Esophagus squamous epithelium (tissue), 5 donors: ENCODE results near the gene ANGEL2. TPM values are rescaled to one million over a fixed set of nuclear protein-coding genes. Genes with fewer than 3 reads are reported as not detected.

Experiments
- DNase-seq: peaks from one replicate; lab custom pipeline; 2025; lab: John Stamatoyannopoulos, UW
- H3K27ac ChIP-seq, 4 donors: fragments of 200-600 bp; sonication (generic); one replicate each; pipeline ENCODE4 v1.5.1; 2016 to 2019; ENCODE audit warnings: mild to moderate bottlenecking in 1 of 4
- H3K27me3 ChIP-seq, 4 donors: fragments of 200-600 bp; sonication (generic); 1 replicate in 3 of 4; 2 replicates in 1 of 4; pipeline versions ENCODE4 v1.5.1 to v1.6.0; 2017 to 2021; ENCODE audit warnings: antibody characterized with exemption in 1 of 4
- H3K36me3 ChIP-seq, 3 donors: fragments of 200-600 bp; sonication (generic); one replicate each; pipeline ENCODE4 v1.5.1; 2016 to 2019
- H3K4me1 ChIP-seq, 3 donors: fragments of 200-600 bp; sonication (generic); one replicate each; pipeline ENCODE4 v1.5.1; 2017 to 2019
- H3K4me3 ChIP-seq, 4 donors: fragments of 200-600 bp; sonication (generic); 1 replicate in 3 of 4; 2 replicates in 1 of 4; pipeline ENCODE4 v1.5.1; 2016 to 2019; ENCODE audit warnings: mild to moderate bottlenecking in 2 of 4, moderate library complexity in 1 of 4
- H3K9me3 ChIP-seq, 3 donors: fragments of 200-600 bp; sonication (generic); one replicate each; pipeline ENCODE4 v1.5.1; 2016 to 2019
- CTCF ChIP-seq, 6 experiments: fragments of 450-650 bp in 4 of 6; fragments of 200-600 bp in 2 of 6; sonication (generic) in 2 of 6; IDR thresholded peaks; one replicate each; pipeline ENCODE4 v1.5.1; 2016 to 2019; ENCODE audit warnings: antibody characterized with exemption in 6 of 6, mild to moderate bottlenecking in 4 of 6, moderate library complexity in 4 of 6
- POLR2A ChIP-seq, 4 donors: fragments of 450-650 bp; IDR thresholded peaks; one replicate each; pipeline ENCODE4 v1.6.1; 2017; ENCODE audit warnings: antibody characterized with exemption in 4 of 4, mild to moderate bottlenecking in 4 of 4, moderate library complexity in 3 of 4
- WGBS, 2 donors: methylation state at CpG; one replicate each; pipeline ENCODE4 v1.1.5; 2018; 5-methylcytosine and 5-hydroxymethylcytosine counted together
- intact Hi-C: fragments of 100-400 bp; cut with DNase I; formaldehyde crosslinking; loops from one replicate; pipeline ENCODE4 v1.15.0; 2022
- total RNA-seq, 4 donors: library from RNA; depleted of rRNA; stranded (reverse); fragments of >200 nt; gene quantifications; one replicate each; pipeline ENCODE4 v1.1.0, GENCODE V29; 2016
- donor health status: DM: yes; HTN: yes; CAD: no.

Gene ANGEL2
- total RNA-seq, 4 donors from 2014 or later, result 15.8 to 48.3 (median 31.3) TPM

- no peak for TF ChIP-seq CTCF (IDR thresholded peaks at IDR 0.05)
- no peak for TF ChIP-seq POLR2A (IDR thresholded peaks at IDR 0.05)
- WGBS, 2 donors, result 83 to 86% methylated on average over 1 to 3 of the region's 3 CpGs
- H3K27me3 ChIP-seq, result peaks cover 0 to 26% (median 3%) of the 10 kb centered on the region in 4 donors
- no peak overlapping the region for H3K4me3 ChIP-seq
- no peaks in the 10 kb centered on the region for H3K9me3 ChIP-seq
- H3K27ac ChIP-seq, result no peak overlapping the region
- intact Hi-C loops, result no loop called here
- no peaks in the 10 kb centered on the region for H3K36me3 ChIP-seq
- H3K4me1 ChIP-seq, result peaks cover 15 to 31% (median 18%) of the 10 kb centered on the region in 3 donors
- no peak for DNase-seq
Observed at GRCh38 chr1:212955098-212955497, 60.6 kb downstream of the ANGEL2 start.

- Histone ChIP-seq H3K4me1 (peaks cover 15 to 37% (median 18%) of the 10 kb centered on the region in 3 donors), H3K36me3 (no peaks in the 10 kb centered on the region), H3K27ac (no peak overlapping the region), H3K9me3 (no peaks in the 10 kb centered on the region), H3K4me3 (no peak overlapping the region), H3K27me3 (peaks cover 0 to 32% (median 3%) of the 10 kb centered on the region in 4 donors)
- no peak for DNase-seq
- intact Hi-C loops, result no loop called here
- no peak for TF ChIP-seq POLR2A (IDR thresholded peaks at IDR 0.05)
- TF ChIP-seq CTCF (IDR thresholded peaks at IDR 0.05), result no peak
- WGBS, 2 donors, result 74 to 87% methylated on average over 6 of the region's 6 CpGs
Observed at GRCh38 chr1:212954514-212954913, 61.2 kb downstream of the ANGEL2 start.

DNA sequence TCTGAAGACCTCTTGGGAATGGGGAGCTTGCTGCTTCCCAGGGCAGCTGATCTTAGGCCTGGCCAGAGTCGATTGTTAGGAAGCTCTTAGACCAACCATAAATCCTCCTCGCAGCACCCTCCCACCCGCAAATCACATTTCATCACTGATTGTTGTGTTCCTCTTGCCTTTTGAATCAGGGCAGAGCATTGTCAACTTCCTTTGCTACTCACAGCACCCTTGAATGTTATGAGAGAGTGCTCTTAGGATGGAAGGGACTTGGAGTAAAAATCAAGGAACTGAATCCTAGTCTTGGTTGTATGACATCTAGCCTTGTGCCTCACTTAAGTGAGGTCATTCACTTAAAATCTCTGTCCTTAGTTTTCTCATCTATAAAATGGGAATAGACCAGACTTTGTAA is 62.3 kb downstream of the ANGEL2 start:
- no peak for DNase-seq
- intact Hi-C loops, result no loop called here
- TF ChIP-seq POLR2A (IDR thresholded peaks at IDR 0.05) (no peak), CTCF (IDR thresholded peaks at IDR 0.05) (no peak)
- peaks cover 15 to 37% (median 18%) of the 10 kb centered on the region in 3 donors for H3K4me1 ChIP-seq
- H3K4me3 ChIP-seq, result no peak overlapping the region
- H3K9me3 ChIP-seq, result no peaks in the 10 kb centered on the region
- peaks cover 0 to 38% (median 3%) of the 10 kb centered on the region in 4 donors for H3K27me3 ChIP-seq
- H3K36me3 ChIP-seq, result no peaks in the 10 kb centered on the region
- peak overlapping the region in 1 of 4 donors; percentile 65 for H3K27ac ChIP-seq
- WGBS, 2 donors, result 76 to 100% methylated on average over 1 to 3 of the region's 3 CpGs

DNA sequence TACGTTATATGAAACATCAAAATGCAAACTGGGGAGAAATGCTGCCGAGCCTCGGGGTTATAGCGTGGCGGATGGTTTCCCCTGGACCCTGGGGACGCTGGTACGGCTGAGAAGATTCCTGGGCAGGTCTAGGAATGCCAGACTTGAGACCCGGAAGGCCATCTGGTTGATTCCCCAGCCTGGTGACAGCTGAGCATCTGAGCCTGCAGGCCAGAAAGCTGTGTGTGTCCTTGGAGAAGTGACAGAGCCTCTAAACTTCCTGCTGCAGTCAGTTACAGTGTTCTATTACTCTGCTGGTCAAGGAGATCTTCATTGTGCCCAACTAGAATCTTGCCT is 63.1 kb downstream of the ANGEL2 start:
- 46 to 59% methylated on average over 8 of the region's 8 CpGs for WGBS, 2 donors
- H3K27me3 ChIP-seq, result peaks cover 0 to 38% (median 3%) of the 10 kb centered on the region in 4 donors
- peaks cover 15 to 37% (median 18%) of the 10 kb centered on the region in 3 donors for H3K4me1 ChIP-seq
- H3K4me3 ChIP-seq, result peak overlapping the region in 1 of 4 donors; percentile 18
- H3K36me3 ChIP-seq, result no peaks in the 10 kb centered on the region
- peak overlapping the region in 3 of 4 donors; percentile 44 to 65 (median 55) for H3K27ac ChIP-seq
- TF ChIP-seq CTCF (IDR thresholded peaks at IDR 0.05) (no peak), POLR2A (IDR thresholded peaks at IDR 0.05) (no peak)
- H3K9me3 ChIP-seq, result no peaks in the 10 kb centered on the region
- DNase-seq, result no peak
- intact Hi-C loops, result no loop called here

DNA sequence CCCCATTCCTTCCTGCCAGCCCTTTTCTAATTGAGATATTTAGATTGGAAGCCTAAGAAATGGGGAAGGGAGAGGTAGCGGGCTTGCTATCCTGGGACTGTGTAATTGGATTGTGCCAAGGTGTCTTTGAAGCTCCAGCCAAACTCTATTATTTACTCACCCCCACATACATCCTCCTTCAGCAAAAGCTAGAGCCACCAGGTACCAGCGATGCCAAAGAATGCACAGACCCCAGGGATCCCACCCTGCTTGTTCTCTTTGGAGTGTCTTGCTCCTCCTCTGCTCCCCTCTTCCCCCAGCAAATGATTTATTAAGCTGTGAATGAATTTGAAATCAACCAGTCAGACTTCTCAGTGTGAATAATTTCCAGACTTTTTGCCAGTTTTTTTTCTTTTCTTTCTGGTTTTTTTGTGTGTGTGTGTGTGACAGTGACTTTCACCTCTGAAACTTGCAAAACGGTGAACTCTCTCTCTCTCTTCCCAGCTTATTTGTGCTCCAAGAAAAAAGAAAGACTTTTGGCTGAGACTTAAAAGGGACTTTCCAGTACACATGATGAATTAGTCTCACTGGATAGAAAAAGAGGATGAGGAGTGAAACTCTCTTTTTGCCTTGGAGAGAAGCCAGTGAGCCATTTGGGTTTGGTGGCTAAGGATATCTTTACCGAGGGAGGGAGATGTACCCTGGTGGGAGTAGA is 63.6 kb downstream of the ANGEL2 start:
- peaks cover 0 to 38% (median 3%) of the 10 kb centered on the region in 4 donors for H3K27me3 ChIP-seq
- WGBS, 2 donors, result 15 to 27% methylated on average over 4 of the region's 4 CpGs
- H3K27ac ChIP-seq, result peak overlapping the region in 3 of 4 donors; percentile 44 to 74 (median 65)
- H3K4me1 ChIP-seq, result peaks cover 15 to 37% (median 18%) of the 10 kb centered on the region in 3 donors
- intact Hi-C loops, result no loop called here
- no peaks in the 10 kb centered on the region for H3K9me3 ChIP-seq
- H3K4me3 ChIP-seq, result peak overlapping the region in 3 of 4 donors; percentile 54 to 68 (median 62)
- no peaks in the 10 kb centered on the region for H3K36me3 ChIP-seq
- TF ChIP-seq POLR2A (IDR thresholded peaks at IDR 0.05) (no peak), CTCF (IDR thresholded peaks at IDR 0.05) (no peak)
- DNase-seq, result no peak
